K562 (cell line): ENCODE measurements around the gene ZNF138. TPM values are rescaled to one million over a fixed set of nuclear protein-coding genes. Genes with fewer than 3 reads are reported as not detected.

Source experiments
- CEBPG ChIP-seq, 3 experiments: fragments of 200-800 bp in 1 of 3; sonication (Bioruptor generic) in 1 of 3; sonication (generic) in 1 of 3; formaldehyde crosslinking in 1 of 3; IDR thresholded peaks in 2 of 3; conservative IDR thresholded peaks in 1 of 3; 2 replicates each; pipeline versions ENCODE4 v1.6.1 to v1.8.0; 2016 to 2022; ENCODE audit warnings: missing compliant biosample characterization in 2 of 3, missing genetic modification characterization in 2 of 3, mild to moderate bottlenecking in 1 of 3, missing genetic modification reagents in 1 of 3
- DPF2 ChIP-seq: fragments of 450-650 bp; IDR thresholded peaks from 2 replicates; pipeline ENCODE4 v1.6.1; 2016
- EHMT2 ChIP-seq: fragments of 450-650 bp; IDR thresholded peaks from 2 replicates; pipeline ENCODE4 v1.6.1; 2018; ENCODE audit warnings: antibody characterized with exemption
- ELF1 ChIP-seq: fragments of 200-800 bp; sonication (Bioruptor generic); IDR thresholded peaks from 2 replicates; pipeline ENCODE4 v1.6.1; 2016; ENCODE audit warnings: missing genetic modification characterization, missing compliant biosample characterization
- EP300 ChIP-seq: IDR thresholded peaks from 2 replicates; pipeline ENCODE4 v1.6.1; 2012; ENCODE audit warnings: low read length, improper control_type of control experiment
- HDAC1 ChIP-seq, 2 experiments: fragments of 450-650 bp; IDR thresholded peaks; 2 replicates each; pipeline ENCODE4 v1.6.1; 2016 to 2017; ENCODE audit warnings: inconsistent platforms in 1 of 2, mild to moderate bottlenecking in 1 of 2, moderate library complexity in 1 of 2
- LEF1 ChIP-seq: fragments of 450-650 bp; IDR thresholded peaks from 2 replicates; pipeline ENCODE4 v1.6.1; 2016; ENCODE audit warnings: mild to moderate bottlenecking
- NCOA1 ChIP-seq: fragments of 450-650 bp; IDR thresholded peaks from 2 replicates; pipeline ENCODE4 v1.6.1; 2016; ENCODE audit warnings: low read depth
- NFE2 ChIP-seq: IDR thresholded peaks from 2 replicates; pipeline ENCODE4 v1.6.1; 2014; ENCODE audit warnings: antibody characterized with exemption, low read depth
- POLR2H ChIP-seq: IDR thresholded peaks from 2 replicates; pipeline ENCODE4 v1.6.1; 2016; ENCODE audit warnings: missing genetic modification characterization, low read depth, mild to moderate bottlenecking, control low read depth, missing compliant biosample characterization, moderate library complexity
- SRF ChIP-seq, 2 experiments: fragments of 250-450, 450-650 bp in 1 of 2; sonication (Bioruptor Pico) in 1 of 2; sonication (generic) in 1 of 2; formaldehyde crosslinking; IDR thresholded peaks; 2 replicates each; pipeline versions ENCODE4 v1.5.0 to v1.5.1; 2020 to 2022; ENCODE audit warnings: mild to moderate bottlenecking in 1 of 2, missing genetic modification reagents in 1 of 2
- THRB ChIP-seq: fragments of 450-650 bp; formaldehyde crosslinking; conservative IDR thresholded peaks from 2 replicates; pipeline ENCODE4 v1.4.0; 2022; ENCODE audit warnings: mild to moderate bottlenecking, missing genetic modification characterization
- XRCC4 ChIP-seq: IDR thresholded peaks from one replicate; pipeline ENCODE4 v1.6.1; 2011; ENCODE audit not compliant: insufficient read depth, insufficient read length; ENCODE audit errors: extremely low read depth
- YY1 ChIP-seq, 3 experiments: IDR thresholded peaks; 2 replicates each; pipeline ENCODE4 v1.6.1; 2011; ENCODE audit warnings: low read length in 2 of 3, mild to moderate bottlenecking in 2 of 3, moderate library complexity in 2 of 3, borderline replicate concordance in 1 of 3, control low read depth in 1 of 3, low read depth in 1 of 3; ENCODE audit not compliant: insufficient read depth in 3 of 3, insufficient replicate concordance in 2 of 3, control insufficient read depth in 1 of 3, insufficient read length in 1 of 3; ENCODE audit errors: extremely low read depth in 1 of 3
- ZNF518B ChIP-seq: fragments of 250-450 bp; sonication (Bioruptor Pico); IDR thresholded peaks from 2 replicates; pipeline ENCODE4 v1.5.0; 2021; ENCODE audit warnings: mild to moderate bottlenecking, moderate library complexity
- ZNF592 ChIP-seq: fragments of 450-650 bp; IDR thresholded peaks from 2 replicates; pipeline ENCODE4 v1.6.1; 2017; ENCODE audit warnings: antibody characterized with exemption, mild to moderate bottlenecking
- polyA plus RNA-seq, 8 experiments: library from polyadenylated mRNA; depleted of rRNA in 4 of 8; stranded (reverse) in 5 of 8; unstranded in 3 of 8; fragments of >200 nt; fragmentation: Nextera tagmentation in 2 of 8; fragmentation: Illumina TruSeq in 1 of 8; extraction: Ambion mirVana in 2 of 8; extraction: Trizol in 1 of 8; gene quantifications; 2 replicates each; pipeline versions ENCODE4 v1.2.1 to v1.2.3, GENCODE V29; 2011 to 2014; ENCODE audit warnings: inconsistent platforms in 1 of 8, missing spikeins in 1 of 8
- total RNA-seq, 7 experiments: library from RNA; depleted of rRNA in 6 of 7; stranded (reverse); fragments of >200 nt in 6 of 7; fragmentation: Illumina TruSeq in 2 of 7; extraction: Trizol in 2 of 7; gene quantifications; 2 replicates each; pipeline versions ENCODE4 v1.2.1 to v1.2.3, GENCODE V29; 2011 to 2021; ENCODE audit warnings: low replicate concordance in 1 of 7
- TF ChIP-seq, protein P1 (sequence below): fragments of 200-800 bp; sonication (Bioruptor generic); IDR thresholded peaks from 2 replicates; pipeline ENCODE4 v1.6.1; 2017; ENCODE audit warnings: missing genetic modification characterization, missing compliant biosample characterization

Gene ZNF138
- total and polyA plus RNA-seq, 9 of the 15 experiments (the other 6 are each of a cell fraction or from before 2014, with no cell fraction given), result 14.6 to 34.9 (median 22.6) TPM

- TF ChIP-seq SRF (CRISPR knock-in tag; IDR thresholded peaks at IDR 0.05), result no peak
- TF ChIP-seq CEBPG (CRISPR knock-in tag; IDR thresholded peaks at IDR 0.05), result peak; percentile 81
- TF ChIP-seq CEBPG (tag; conservative IDR thresholded peaks at IDR 0.05 in 1 of 2, IDR thresholded peaks at IDR 0.05 in 1 of 2), result no peak
- TF ChIP-seq EP300, result peak; percentile 64
- TF ChIP-seq THRB (CRISPR knock-in tag), result no peak
- no peak for TF ChIP-seq XRCC4
- TF ChIP-seq HDAC1 (IDR thresholded peaks at IDR 0.05), result 0 out of 4 replicates have a peak, but pooled peaks of 1 of the 2 experiments have one; percentile 21
- TF ChIP-seq LEF1, result 0 out of 2 replicates have a peak, but pooled peaks have one; percentile 39
- TF ChIP-seq NFE2, result peak; percentile 7; the same call in 1 of the 2 replicates
- TF ChIP-seq ZNF592, result peak; percentile 21; the same call in 1 of the 2 replicates
- TF ChIP-seq EHMT2, result peak; percentile 78
- TF ChIP-seq DPF2, result peak; percentile 59
- no peak for TF ChIP-seq ELF1 (tag)
- 0 out of 2 replicates have a peak, but pooled peaks have one; percentile 41 for TF ChIP-seq POLR2H (tag)
- no peak for TF ChIP-seq ZNF518B
- TF ChIP-seq NCOA1, result no peak
- TF ChIP-seq YY1 (IDR thresholded peaks at IDR 0.05; ENCODE audit: borderline replicate concordance in 1 of 3, control insufficient read depth in 1 of 3, extremely low read depth in 1 of 3, insufficient read depth in 3 of 3, insufficient read length in 1 of 3, insufficient replicate concordance in 2 of 3, low read depth in 1 of 3, low read length in 2 of 3), result no peak
- TF ChIP-seq, protein P1, sequence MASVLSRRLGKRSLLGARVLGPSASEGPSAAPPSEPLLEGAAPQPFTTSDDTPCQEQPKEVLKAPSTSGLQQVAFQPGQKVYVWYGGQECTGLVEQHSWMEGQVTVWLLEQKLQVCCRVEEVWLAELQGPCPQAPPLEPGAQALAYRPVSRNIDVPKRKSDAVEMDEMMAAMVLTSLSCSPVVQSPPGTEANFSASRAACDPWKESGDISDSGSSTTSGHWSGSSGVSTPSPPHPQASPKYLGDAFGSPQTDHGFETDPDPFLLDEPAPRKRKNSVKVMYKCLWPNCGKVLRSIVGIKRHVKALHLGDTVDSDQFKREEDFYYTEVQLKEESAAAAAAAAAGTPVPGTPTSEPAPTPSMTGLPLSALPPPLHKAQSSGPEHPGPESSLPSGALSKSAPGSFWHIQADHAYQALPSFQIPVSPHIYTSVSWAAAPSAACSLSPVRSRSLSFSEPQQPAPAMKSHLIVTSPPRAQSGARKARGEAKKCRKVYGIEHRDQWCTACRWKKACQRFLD (CRISPR knock-in tag), result no peak
Observed at GRCh38 chr7:64775289-64775688, 18.9 kb upstream of the ZNF138 start (continued).
